DMS79 treated with DMSO at 0.1 percent for 48 hours (cell line): ENCODE data around the gene EVI5L.
"Not testable (repeated sequence)": the region's sequence is repeated elsewhere in the genome, so short reads cannot be mapped to it uniquely, and the experiment has no call there.

Experiments used
- DNase-seq: peaks from one replicate; lab custom pipeline; 2025; lab: John Stamatoyannopoulos, UW

EVI5L gene

DNA sequence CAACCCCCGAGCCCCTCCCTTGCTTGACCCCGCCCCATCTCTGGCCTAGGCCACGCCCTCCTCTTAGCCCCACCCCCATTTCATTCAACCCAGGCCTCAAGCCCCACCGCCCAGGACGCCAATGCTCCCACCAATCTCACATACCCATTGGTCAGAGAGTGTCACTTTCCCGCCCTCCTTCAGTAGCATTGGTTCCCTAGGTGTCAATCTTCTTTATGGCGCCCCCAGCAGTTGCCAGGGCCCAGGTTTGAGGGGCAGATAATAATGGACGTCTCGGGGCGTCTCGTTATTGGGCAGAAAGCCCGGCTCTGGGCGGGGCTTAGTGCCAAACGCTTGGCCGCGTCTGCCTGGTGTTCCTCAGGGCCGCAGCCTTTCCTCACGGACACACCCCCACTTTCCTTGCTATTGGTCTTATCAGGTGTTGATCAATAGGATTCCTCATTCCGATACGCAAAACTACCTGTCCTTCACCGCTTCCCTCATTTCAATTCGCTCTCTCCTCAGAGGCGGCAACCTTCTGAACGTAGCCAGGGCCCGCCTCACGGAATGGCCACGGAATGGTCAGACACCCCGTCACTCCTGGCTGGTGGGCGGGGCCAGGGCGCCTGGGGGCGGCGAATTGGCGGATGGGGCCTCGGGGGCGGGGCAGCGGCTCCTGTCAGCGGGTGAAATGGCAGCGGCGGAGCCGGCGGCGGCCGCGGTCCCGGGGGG lies at the start of gene EVI5L:
TSS of gene EVI5L (plus strand) at position 658 of the 711 bp plus-strand sequence. CDS start 16,325 bp downstream, outside the sequence.
- peak; percentile 99 for DNase-seq

- no peak for DNase-seq
These were observed 48.9 kb upstream of the EVI5L start for GRCh38 chr19:7781157-7781556.

- no peak for DNase-seq
These were observed 46.0 kb upstream of the EVI5L start for GRCh38 chr19:7783991-7784423.

- DNase-seq, result no peak
These were observed 45.2 kb upstream of the EVI5L start for GRCh38 chr19:7784856-7785255.

DNA sequence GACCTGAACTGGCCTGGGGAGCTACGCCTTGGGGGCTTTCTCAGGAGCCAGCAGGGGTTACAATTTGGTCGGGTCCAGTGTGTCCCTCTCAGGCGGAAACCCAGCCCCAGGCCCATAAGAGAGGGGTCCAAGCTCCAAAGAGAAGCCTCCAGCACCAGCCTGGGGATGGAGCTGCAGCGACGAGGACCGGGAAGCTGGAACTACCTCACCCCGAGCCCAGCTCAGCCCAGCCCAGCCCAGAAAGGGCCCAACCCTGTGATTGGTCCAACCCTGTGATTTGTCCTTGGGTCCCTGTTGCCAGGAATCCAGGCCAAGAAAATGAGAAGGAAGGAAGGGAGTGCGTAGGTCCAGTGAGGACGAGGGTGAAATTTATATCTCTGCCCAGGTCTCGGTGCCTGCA lies 42.9 kb upstream of the EVI5L start:
- no peak for DNase-seq

DNA sequence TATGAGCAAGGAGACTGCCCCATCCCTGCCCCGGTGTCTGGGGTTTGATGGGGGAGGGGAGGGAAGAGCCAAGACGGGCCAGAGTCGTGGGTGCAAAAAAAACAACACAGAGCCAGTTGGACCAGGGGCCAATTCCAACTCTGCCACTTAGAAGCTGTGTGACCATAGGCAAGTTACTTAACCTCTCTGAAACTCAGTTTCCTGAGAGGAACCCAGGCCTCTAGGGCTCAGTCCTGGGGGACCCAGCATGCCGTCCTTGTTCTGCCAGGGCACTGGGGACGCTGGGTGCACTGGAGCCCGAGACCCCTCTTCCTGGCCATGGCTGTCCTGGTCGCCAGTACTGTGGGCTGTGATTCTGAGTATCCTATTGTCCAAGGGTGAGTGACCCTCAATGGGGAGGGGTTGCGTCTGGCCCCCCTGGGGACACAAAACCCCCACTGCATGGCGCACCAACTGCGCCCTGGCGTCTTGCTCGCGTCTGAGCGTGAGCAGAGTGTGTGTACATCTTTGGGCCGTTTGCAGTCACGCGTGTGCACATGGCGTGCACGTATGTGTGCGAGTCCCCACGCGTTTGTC lies 42.3 kb upstream of the EVI5L start:
- DNase-seq, result no peak

GRCh38 chr19:7788178-7788932 lies 41.7 kb upstream of the EVI5L start:
- no peak for DNase-seq

DNA sequence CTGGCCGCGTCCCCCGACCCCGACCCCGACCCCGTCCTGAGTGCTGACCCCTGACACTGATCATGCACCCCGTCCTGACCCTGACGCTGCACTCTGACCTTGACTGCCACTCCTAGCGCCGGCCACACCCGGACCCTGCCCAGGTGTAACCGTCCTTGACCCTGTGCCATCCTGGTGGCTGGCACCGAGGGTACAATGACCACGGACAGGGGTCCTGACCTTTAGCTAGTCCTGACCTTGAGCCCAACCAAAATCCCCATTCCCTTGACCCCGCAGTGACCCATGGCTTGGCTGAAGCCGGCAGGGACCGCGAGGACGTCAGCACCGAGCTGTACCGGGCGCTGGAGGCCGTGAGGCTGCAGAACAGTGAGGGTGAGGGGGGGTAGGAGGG lies 41.1 kb upstream of the EVI5L start:
- no peak for DNase-seq

DNA sequence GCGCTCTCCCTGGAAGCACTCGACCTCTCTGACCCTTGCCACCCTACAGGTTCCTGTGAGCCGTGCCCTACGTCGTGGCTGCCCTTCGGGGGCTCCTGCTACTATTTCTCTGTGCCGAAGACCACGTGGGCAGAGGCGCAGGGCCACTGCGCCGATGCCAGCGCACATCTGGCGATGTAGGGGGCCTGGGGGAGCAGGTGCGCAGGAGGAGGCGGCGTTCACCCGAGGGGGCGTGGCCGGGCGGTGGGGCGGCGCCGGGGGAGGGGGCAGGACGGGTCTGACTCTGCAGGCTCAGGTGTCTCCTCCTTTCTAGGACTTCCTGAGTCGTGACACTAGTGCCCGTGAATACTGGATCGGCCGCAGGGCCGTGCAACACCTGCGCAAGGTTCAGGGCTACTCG lies 40.6 kb upstream of the EVI5L start:
- DNase-seq, result no peak

GRCh38 chr19:7790416-7790815 lies 39.6 kb upstream of the EVI5L start:
- DNase-seq, result no peak

- no peak for DNase-seq
These were observed 37.7 kb upstream of the EVI5L start for GRCh38 chr19:7792281-7792680.

DNA sequence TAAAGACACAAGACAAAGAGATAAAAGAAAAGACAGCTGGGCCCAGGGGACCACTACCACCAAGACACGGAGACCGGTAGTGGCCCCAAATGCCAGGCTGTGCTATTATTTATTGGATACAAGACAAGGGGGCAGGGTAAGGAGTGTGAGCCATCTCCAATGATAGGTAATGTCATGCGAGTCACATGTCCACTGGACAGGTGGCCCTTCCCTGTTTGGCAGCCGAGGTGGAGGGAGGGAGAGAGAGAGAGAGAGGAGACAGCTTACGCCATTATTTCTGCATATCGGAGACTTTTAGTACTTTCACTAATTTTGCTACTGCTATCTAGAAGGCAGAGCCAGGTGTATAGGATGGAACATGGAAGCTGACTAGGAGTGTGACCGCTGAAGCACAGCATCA lies 37.3 kb upstream of the EVI5L start:
- not testable (repeated sequence) for DNase-seq

- no peak for DNase-seq
These were observed 36.5 kb upstream of the EVI5L start for GRCh38 chr19:7793493-7793892.

GRCh38 chr19:7795555-7796161 lies 34.4 kb upstream of the EVI5L start:
- DNase-seq, result no peak

GRCh38 chr19:7799640-7800355 lies 30.2 kb upstream of the EVI5L start:
- peak; percentile 54 for DNase-seq

DNA sequence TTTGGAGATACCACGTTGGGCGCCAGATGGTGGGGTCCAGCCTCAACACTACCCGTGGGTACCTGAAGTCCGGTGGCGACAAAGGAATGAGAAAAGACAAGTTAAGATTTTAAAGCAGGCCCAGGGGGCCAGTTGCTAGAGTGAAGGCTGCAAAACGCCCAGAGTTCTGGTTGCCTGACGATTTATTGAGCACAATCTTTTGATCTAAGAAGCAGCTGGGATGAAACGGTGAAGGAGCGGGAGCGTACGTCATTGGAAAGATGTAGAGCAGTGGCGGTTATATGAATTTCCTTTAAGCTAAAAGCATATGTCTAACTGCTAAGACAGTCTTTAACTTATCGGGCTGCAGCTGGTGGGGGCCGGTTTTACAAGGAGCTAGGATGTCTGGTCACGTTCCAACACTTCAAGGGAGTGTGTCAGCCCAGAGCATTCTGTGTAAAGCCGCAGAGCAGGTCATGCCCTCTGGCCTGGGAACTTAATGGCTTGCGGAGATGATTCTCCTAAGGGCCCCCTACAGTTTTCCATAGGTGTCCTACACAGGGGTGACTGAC lies 28.9 kb upstream of the EVI5L start:
- no peak for DNase-seq

GRCh38 chr19:7806234-7806633 lies 23.8 kb upstream of the EVI5L start:
- DNase-seq, result no peak

GRCh38 chr19:7806876-7807275 lies 23.1 kb upstream of the EVI5L start:
- DNase-seq, result no peak

DNA sequence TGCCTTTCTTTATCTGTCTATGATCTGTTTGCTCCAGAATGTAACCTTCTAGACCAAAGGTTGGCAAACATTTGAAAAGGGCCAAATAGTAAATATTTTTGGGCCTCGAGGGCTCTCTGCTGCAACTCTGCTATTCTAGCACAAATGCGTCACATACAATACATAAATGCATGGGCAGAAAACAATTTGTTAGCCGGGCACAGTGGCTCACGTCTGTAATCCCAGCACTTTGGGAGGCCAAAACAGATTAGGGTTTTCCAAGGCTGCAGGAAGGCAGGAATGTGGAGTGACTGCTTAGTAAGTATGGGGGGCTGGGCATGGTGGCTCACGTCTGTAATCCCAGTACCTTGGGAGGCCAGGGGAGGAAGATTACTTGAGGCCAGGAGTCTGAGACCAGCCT lies 21.9 kb upstream of the EVI5L start:
- no peak for DNase-seq

DNA sequence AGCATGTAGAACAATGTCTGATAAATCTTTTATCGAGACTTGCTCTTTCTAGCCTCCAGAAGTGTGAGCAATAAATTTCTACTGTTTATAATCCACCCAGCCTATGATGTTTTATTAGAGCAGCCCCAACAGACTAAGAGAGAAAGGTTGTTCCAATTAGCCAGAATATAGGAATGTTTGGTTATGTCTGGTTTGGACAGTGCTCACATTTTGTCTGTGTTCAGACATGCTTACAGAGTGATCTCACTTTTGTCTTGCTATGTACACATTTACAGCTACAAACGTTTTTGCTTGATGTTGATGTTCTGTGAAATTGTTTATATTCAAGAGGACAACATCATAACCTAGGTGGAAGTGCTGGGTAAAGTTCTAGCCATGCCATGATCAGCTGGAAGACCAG lies 18.0 kb upstream of the EVI5L start:
- no peak for DNase-seq

DNA sequence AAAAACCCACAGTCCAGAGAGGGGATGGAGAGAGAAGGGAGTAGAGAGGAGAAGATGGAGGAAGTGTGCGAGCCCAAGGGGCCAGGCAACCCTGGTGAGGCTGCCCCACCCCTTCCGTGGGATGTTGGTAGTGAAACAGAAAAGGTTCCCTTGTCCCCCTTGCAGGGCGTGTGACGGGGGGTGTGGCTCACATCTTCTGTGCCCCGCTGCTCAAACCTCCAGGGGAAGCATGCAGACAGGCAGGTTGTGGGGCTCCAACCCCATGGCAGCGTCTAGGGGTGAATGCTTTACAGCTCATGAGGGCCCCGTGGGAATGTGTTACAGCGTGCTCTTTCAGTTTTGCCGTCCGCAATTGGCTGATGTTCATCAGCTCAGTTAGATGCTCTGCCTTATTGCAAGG lies 14.7 kb upstream of the EVI5L start:
- DNase-seq, result no peak

DNA sequence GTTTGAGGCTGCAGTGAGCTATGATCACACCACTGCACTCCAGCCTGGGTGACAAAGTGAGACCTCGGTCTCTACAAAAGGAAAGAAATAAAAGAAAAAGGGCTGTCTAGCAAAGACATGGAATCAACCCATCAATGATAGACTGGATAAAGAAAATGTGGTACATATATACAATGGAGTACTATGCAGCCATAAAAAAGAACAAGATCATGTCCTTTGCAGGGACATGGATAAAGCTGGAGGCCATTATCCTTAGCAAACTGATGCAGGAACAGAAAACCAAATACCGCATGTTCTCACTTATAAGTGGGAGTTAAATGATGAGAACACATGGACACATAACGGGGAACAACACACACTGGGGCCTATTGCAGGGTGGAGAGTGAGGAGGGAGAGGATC lies 14.0 kb upstream of the EVI5L start:
- not testable (repeated sequence) for DNase-seq
